ENCODE results near the gene DDAH1.

- no peak for TF ChIP-seq CTCF (IDR thresholded peaks at IDR 0.05)
- TF ChIP-seq POLR2A (IDR thresholded peaks at IDR 0.05), result no peak
Observed at GRCh38 chr1:85417017-85417416, 47.9 kb downstream of the DDAH1 start.

All from heart left ventricle (tissue), 13 donors.